MM.1S (cell line): ENCODE results near the gene NUP210.

Source experiments
- DNase-seq: peaks from one replicate; pipeline ENCODE4 v3.0.0-alpha.2; 2015
- H2AFZ ChIP-seq: fragments of 300-600 bp; sonication (generic); 2 replicates; pipeline ENCODE4 v1.6.0; 2016; ENCODE audit warnings: antibody characterized with exemption, low read length
- H3F3A ChIP-seq: fragments of 300-600 bp; sonication (generic); 2 replicates; pipeline ENCODE4 v1.6.1; 2016; ENCODE audit warnings: mild to moderate bottlenecking, antibody characterized with exemption, low read length, moderate library complexity, mixed read lengths; ENCODE audit not compliant: insufficient read depth
- H3K27ac ChIP-seq: fragments of 300-600 bp; sonication (generic); 2 replicates; pipeline ENCODE4 v1.5.1; 2016; ENCODE audit warnings: mild to moderate bottlenecking, low read length
- H3K27me3 ChIP-seq: fragments of 300-600 bp; sonication (generic); replicated peaks from 2 replicates; pipeline ENCODE4 v1.6.0; 2016; ENCODE audit warnings: low read length; ENCODE audit not compliant: insufficient read depth
- H3K36me3 ChIP-seq: fragments of 300-600 bp; sonication (generic); replicated peaks from 2 replicates; pipeline ENCODE4 v1.6.1; 2016; ENCODE audit warnings: mild to moderate bottlenecking, low read length, mixed read lengths; ENCODE audit not compliant: insufficient read depth
- H3K4me1 ChIP-seq: fragments of 300-600 bp; sonication (generic); 2 replicates; pipeline ENCODE4 v1.6.1; 2016; ENCODE audit warnings: low read length, mixed read lengths
- H3K4me2 ChIP-seq: fragments of 300-600 bp; sonication (generic); 2 replicates; pipeline ENCODE4 v1.6.0; 2016; ENCODE audit warnings: low read depth, low read length
- H3K4me3 ChIP-seq: fragments of 300-600 bp; sonication (generic); 2 replicates; pipeline ENCODE4 v1.5.1; 2016; ENCODE audit warnings: low read length, mixed read lengths
- H3K79me2 ChIP-seq: fragments of 300-600 bp; sonication (generic); 2 replicates; pipeline ENCODE4 v1.6.1; 2016; ENCODE audit warnings: mixed run types, low read length, mixed read lengths
- H3K9ac ChIP-seq: fragments of 300-600 bp; sonication (generic); 2 replicates; pipeline ENCODE4 v1.6.1; 2016; ENCODE audit warnings: low read length, mixed read lengths
- H3K9me2 ChIP-seq: fragments of 300-600 bp; sonication (generic); replicated peaks from 2 replicates; pipeline ENCODE4 v1.6.1; 2016; ENCODE audit warnings: mild to moderate bottlenecking, low read length, mixed read lengths; ENCODE audit not compliant: insufficient read depth
- H3K9me3 ChIP-seq: fragments of 300-600 bp; sonication (generic); replicated peaks from 2 replicates; pipeline ENCODE4 v1.6.1; 2016; ENCODE audit warnings: mild to moderate bottlenecking, low read length, mixed read lengths; ENCODE audit not compliant: insufficient read depth
- H4K20me1 ChIP-seq: fragments of 300-600 bp; sonication (generic); 2 replicates; pipeline ENCODE4 v1.6.1; 2016; ENCODE audit warnings: mild to moderate bottlenecking, low read length, moderate library complexity, mixed read lengths; ENCODE audit not compliant: insufficient read depth
- CTCF ChIP-seq: fragments of 300-600 bp; sonication (generic); IDR thresholded peaks from 2 replicates; pipeline ENCODE4 v1.5.1; 2016; ENCODE audit warnings: antibody characterized with exemption, low read length, mixed read lengths
- EZH2 ChIP-seq: fragments of 300-600 bp; sonication (generic); optimal IDR thresholded peaks from 2 replicates; pipeline ENCODE3; 2017; ENCODE audit warnings: low read depth, mild to moderate bottlenecking, antibody characterized with exemption, low read length, mixed read lengths
- EZH2phosphoT487 ChIP-seq: fragments of 300-600 bp; sonication (generic); IDR thresholded peaks from 2 replicates; pipeline ENCODE4 v1.6.1; 2018; ENCODE audit warnings: antibody characterized with exemption, low read length

The NUP210 gene

DNA sequence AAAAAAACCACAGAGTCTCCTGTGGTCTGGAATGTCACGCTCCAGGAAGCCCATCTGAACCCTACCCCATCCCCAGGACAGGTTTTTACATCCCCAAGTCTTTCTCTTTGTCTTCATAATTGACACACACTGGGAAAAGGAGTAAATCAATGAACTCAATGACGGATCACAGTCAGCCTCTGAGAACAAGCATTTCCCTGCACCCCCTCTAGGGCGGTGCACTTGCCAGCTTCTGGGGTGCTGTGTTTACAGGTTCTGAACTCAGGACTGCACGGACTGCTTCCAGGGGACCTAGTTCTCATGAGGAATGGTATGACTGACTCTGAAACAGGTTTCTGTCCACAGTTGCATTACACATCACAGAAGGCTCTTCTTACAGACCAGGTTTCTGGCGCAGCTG lies 81.1 kb downstream of the NUP210 start:
- Histone ChIP-seq H2AFZ (no peak overlapping the region), H3K79me2 (peaks cover 18% of the 10 kb centered on the region; the same call in 1 of the 2 replicates), H4K20me1 (no peaks in the 10 kb centered on the region), H3K36me3 (peaks cover 10% of the 10 kb centered on the region; the same call in 1 of the 2 replicates), H3K9me3 (no peaks in the 10 kb centered on the region), H3K27ac (no peak overlapping the region), H3F3A (peaks cover 16% of the 10 kb centered on the region), H3K4me1 (peaks cover 38% of the 10 kb centered on the region), H3K4me2 (no peak overlapping the region), H3K27me3 (no peaks in the 10 kb centered on the region), H3K4me3 (no peak overlapping the region), H3K9me2 (no peaks in the 10 kb centered on the region), H3K9ac (no peak overlapping the region)
- no peak for DNase-seq
- TF ChIP-seq CTCF (0 out of 2 replicates have a peak, but pooled peaks have one; percentile 8), EZH2phosphoT487 (no peak), EZH2 (no peak)

DNA sequence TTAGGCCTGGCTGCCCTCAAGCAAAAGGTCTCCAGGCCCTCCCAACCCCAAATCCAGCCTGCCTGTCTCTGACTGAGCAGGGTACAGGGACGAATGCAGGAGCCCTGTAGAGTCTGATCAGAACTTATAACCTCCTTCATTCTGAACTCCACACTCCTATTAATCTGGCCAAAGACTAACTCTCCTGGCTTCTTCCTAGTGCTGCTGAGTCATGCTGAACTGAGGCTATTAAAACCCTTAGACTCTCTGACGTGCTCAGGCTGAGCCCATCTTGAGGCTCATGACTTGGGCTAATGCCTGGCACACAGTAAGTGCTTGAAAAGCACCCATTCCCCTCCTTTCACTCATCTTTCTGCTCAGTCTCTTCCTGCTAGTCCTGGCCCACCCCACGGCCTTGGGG lies 81.9 kb downstream of the NUP210 start:
- Histone ChIP-seq H3K9me3 (no peaks in the 10 kb centered on the region), H3K4me1 (peaks cover 46% of the 10 kb centered on the region), H3K27ac (peak overlapping the region; percentile 2; the same call in 1 of the 2 replicates), H2AFZ (no peak overlapping the region), H3K4me2 (no peak overlapping the region), H3K36me3 (peaks cover 10% of the 10 kb centered on the region; the same call in 1 of the 2 replicates), H3F3A (peaks cover 24% of the 10 kb centered on the region), H4K20me1 (no peaks in the 10 kb centered on the region), H3K79me2 (peaks cover 20% of the 10 kb centered on the region; the same call in 1 of the 2 replicates), H3K27me3 (no peaks in the 10 kb centered on the region), H3K9ac (no peak overlapping the region), H3K4me3 (no peak overlapping the region), H3K9me2 (no peaks in the 10 kb centered on the region)
- DNase-seq: no peak
- TF ChIP-seq EZH2 (no peak), EZH2phosphoT487 (no peak), CTCF (no peak)

- H3K36me3 ChIP-seq: peaks cover 5% of the 10 kb centered on the region; the same call in 1 of the 2 replicates
Measured at GRCh38 chr3:13336592-13336991, 83.5 kb downstream of the NUP210 start.

More at GRCh38 chr3:13336592-13336991, 83.5 kb downstream of the NUP210 start:
- no peaks in the 10 kb centered on the region for H3K27me3 ChIP-seq
- H3K4me3 ChIP-seq: no peak overlapping the region
- H3K4me2 ChIP-seq: no peak overlapping the region
- H3K79me2 ChIP-seq: peaks cover 16% of the 10 kb centered on the region; the same call in 1 of the 2 replicates
- H3K9me3 ChIP-seq: no peaks in the 10 kb centered on the region
- TF ChIP-seq EZH2 (no peak), CTCF (no peak), EZH2phosphoT487 (no peak)
- peak overlapping the region; percentile 97; the same call in 1 of the 2 replicates for H3K27ac ChIP-seq
- peaks cover 59% of the 10 kb centered on the region for H3K4me1 ChIP-seq
- H2AFZ ChIP-seq: no peak overlapping the region
- no peaks in the 10 kb centered on the region for H4K20me1 ChIP-seq
- no peaks in the 10 kb centered on the region for H3K9me2 ChIP-seq
- no peak overlapping the region for H3K9ac ChIP-seq
- DNase-seq: no peak
- H3F3A ChIP-seq: peaks cover 40% of the 10 kb centered on the region
